ENCODE data around the gene WWC1.

The WWC1 gene

GRCh38 chr5:168443950-168444700, 152.7 kb downstream of the WWC1 start:
- no peak for DNase-seq (ENCODE audit: low read depth in 3 of 3)

- no peak for DNase-seq (ENCODE audit: low read depth in 3 of 3)
Observed at GRCh38 chr5:168446983-168447619, 155.7 kb downstream of the WWC1 start.

- no peak for DNase-seq (ENCODE audit: low read depth in 3 of 3)
Observed at GRCh38 chr5:168447808-168448207, 156.4 kb downstream of the WWC1 start.

- DNase-seq (ENCODE audit: low read depth in 3 of 3): no peak
Observed at GRCh38 chr5:168449166-168449565, 157.7 kb downstream of the WWC1 start.

GRCh38 chr5:168451565-168451964, 160.1 kb downstream of the WWC1 start:
- DNase-seq (ENCODE audit: low read depth in 3 of 3): no peak

- no peak for DNase-seq (ENCODE audit: low read depth in 3 of 3)
Observed at GRCh38 chr5:168455201-168455600, 163.8 kb downstream of the WWC1 start.

- DNase-seq (ENCODE audit: low read depth in 3 of 3): no peak
Observed at GRCh38 chr5:168457542-168457941, 166.1 kb downstream of the WWC1 start.

- DNase-seq (ENCODE audit: low read depth in 3 of 3): no peak
Observed at GRCh38 chr5:168460606-168461005, 169.2 kb downstream of the WWC1 start.

- DNase-seq (ENCODE audit: low read depth in 3 of 3): no peak
Observed at GRCh38 chr5:168463081-168463480, 171.6 kb downstream of the WWC1 start.

GRCh38 chr5:168464214-168464613, 172.8 kb downstream of the WWC1 start:
- no peak for DNase-seq (ENCODE audit: low read depth in 3 of 3)

GRCh38 chr5:168464641-168465040, 173.2 kb downstream of the WWC1 start:
- no peak for DNase-seq (ENCODE audit: low read depth in 3 of 3)

- DNase-seq (ENCODE audit: low read depth in 3 of 3): no peak
Observed at GRCh38 chr5:168467755-168468330, 176.4 kb downstream of the WWC1 start.

- DNase-seq (ENCODE audit: low read depth in 3 of 3): no peak
Observed at GRCh38 chr5:168468836-168469235, 177.4 kb downstream of the WWC1 start.

- no peak for DNase-seq (ENCODE audit: low read depth in 3 of 3)
Observed at GRCh38 chr5:168469816-168470215, 178.4 kb downstream of the WWC1 start.

GRCh38 chr5:168471785-168472184, 180.3 kb downstream of the WWC1 start:
- no peak for DNase-seq (ENCODE audit: low read depth in 3 of 3)

- no peak for DNase-seq (ENCODE audit: low read depth in 3 of 3)
Observed at GRCh38 chr5:168472329-168472728, 180.9 kb downstream of the WWC1 start.

- no peak for DNase-seq (ENCODE audit: low read depth in 3 of 3)
Observed at GRCh38 chr5:168474319-168474718, 182.9 kb downstream of the WWC1 start.

GRCh38 chr5:168477060-168477459, 185.6 kb downstream of the WWC1 start:
- no peak for DNase-seq (ENCODE audit: low read depth in 3 of 3)

- no peak for DNase-seq (ENCODE audit: low read depth in 3 of 3)
Observed at GRCh38 chr5:168479166-168479565, 187.7 kb downstream of the WWC1 start.

- DNase-seq (ENCODE audit: low read depth in 3 of 3): no peak
Observed at GRCh38 chr5:168480601-168481000, 189.2 kb downstream of the WWC1 start.

- DNase-seq (ENCODE audit: low read depth in 3 of 3): no peak
Observed at GRCh38 chr5:168481330-168481788, 189.9 kb downstream of the WWC1 start.

GRCh38 chr5:168482361-168482760, 190.9 kb downstream of the WWC1 start:
- DNase-seq (ENCODE audit: low read depth in 3 of 3): no peak
